GM19238 (cell line): ENCODE measurements around the gene PHKG2.

Source experiments
- DNase-seq: peaks from one replicate; pipeline ENCODE4 v3.0.0; 2011; ENCODE audit warnings: low spot score; ENCODE audit not compliant: insufficient read length

PHKG2 gene

GRCh38 chr16:30773826-30774225 is 25.6 kb downstream of the PHKG2 start:
- no peak for DNase-seq

DNA sequence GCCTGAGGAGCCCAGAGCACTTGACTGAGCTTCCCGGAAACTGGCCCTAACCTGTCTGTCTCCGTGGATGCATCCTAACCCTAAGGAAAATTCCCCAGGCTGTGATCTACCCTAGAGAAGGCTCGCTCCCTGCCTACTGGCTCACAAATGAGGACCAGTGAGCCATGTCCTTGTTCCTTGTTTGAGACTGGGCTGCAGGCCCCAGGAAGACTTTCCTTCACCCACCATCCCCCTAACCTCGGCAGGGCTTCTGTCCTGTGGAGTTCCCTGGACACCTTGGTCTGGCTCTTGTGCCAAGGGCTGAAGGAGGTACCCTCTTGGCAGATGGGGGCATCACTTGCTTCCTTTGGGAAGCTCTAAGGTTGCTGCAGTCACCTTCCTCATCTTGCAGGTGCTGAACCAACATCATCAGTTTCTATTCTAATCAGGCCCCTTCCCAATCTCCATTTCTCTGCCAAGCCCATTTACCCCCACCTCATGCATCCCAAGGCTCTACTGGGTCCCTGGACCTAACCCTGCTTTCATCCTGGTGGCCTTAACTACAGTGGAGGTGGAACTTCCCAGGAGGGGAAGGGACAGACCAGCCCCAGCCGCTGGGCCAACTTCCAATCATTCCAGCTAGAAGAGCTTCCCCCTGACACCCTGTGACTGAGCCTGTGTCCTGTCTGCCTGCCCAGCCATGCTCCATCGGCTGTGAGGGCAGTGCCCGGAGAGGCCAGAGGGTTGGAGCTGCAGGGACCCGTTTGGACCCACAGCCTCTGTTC is 26.3 kb downstream of the PHKG2 start:
- no peak for DNase-seq

DNA sequence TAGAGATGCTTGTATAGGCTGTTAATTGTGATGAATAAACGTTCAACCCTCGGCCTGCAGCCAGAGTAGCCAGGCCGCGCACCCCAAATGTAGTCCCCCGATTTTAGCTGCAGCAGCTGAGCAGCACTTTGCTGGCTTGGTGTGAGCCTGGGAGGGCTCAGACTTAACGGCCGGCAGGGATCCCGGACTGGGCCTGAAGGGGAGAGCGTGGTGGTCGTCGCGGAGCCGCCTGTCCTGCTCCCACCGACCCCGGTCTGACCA is 26.8 kb downstream of the PHKG2 start:
- DNase-seq: no peak

DNA sequence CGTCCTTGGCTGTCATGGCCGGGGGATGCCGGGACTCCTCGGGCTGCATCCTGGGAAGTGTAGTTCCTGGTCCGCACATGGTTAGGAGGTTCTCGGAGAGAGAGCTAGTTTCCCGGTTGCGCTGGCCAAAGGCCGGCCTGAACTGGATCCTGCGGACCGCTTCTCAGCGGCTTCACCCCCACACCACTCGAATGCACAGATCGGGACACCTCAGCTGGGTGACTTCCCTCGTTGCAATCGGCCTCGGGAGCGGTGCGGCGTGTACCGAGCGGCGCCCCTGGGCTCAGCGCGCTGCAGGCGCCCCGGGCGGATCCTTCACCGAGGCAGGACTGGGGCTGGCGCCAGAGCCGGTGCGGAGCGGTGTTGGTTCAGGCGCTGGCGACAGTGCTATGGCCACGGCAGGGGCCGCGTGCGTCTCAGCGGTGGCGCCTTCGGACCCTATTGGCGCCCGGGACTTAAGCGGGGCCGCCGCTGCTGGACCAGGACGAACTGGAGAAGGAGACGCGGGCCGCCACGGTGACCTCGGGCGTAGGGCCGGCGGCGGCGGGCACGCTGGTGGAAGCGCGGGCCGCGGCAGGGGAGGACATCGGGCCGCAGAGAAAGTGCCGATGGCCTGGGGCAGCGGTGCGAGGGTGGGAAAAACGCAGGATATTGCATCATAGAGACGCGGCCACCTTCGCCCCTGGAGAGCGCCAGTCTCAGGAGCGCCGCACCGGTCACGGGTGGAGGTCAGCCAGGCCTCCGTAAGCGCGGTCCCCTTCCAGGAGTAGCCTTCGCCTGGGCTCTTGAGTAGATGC is 27.4 kb downstream of the PHKG2 start:
- DNase-seq: peak; percentile 87

- no peak for DNase-seq
These were observed 29.5 kb downstream of the PHKG2 start for GRCh38 chr16:30777591-30778297.

DNA sequence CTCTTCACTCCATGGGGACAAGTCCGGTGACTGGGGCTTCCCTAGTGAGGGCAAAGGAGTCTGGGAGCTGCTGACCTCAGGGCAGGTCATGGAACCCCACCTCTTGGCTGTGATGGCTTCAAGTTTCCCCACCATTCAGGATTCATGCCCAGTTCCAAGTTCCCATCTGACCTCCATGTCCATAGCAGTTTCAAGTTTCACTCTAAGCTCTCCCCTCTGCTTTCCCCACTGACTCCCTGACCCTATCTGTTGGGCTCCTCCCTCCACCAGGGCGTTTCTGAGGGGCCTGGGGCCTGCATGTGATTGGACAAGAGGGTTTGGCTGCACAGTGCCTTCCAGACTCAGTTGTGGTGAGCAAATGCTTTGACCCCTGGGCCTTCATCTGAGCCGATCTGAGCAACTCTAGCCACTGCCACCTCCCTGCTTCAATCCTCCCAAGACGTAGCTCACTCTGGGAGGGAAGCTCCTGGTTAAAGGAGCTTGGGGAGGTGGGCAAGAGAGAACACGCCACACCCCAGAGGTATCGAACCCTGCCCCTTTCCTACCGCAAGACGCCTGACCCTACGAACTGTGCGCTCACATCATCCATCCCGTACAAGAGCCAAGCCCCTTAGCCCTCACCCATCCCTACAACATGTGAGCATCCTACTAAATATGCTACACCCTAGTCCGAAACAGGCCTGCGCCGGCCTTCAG is 30.5 kb downstream of the PHKG2 start:
- DNase-seq: no peak

DNA sequence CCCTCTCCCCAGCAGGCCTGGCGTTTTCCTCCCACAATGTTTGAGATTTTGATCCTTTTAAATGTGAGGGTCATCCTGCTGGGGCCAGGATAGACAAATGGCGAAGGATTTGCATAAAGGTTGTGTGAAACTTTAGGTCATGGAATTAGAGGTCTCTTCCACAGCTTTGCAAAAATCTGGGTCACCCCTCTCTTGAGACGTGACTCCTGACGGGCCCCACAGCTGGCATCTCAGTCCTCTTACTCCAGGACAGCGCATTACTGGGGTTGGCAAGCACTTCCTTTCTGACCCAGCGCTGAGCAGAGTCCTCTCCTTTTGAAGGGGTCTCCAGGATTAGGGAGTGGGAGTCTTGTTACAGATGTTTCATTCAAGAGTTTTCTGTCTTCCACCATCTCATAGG is 31.4 kb downstream of the PHKG2 start:
- no peak for DNase-seq

DNA sequence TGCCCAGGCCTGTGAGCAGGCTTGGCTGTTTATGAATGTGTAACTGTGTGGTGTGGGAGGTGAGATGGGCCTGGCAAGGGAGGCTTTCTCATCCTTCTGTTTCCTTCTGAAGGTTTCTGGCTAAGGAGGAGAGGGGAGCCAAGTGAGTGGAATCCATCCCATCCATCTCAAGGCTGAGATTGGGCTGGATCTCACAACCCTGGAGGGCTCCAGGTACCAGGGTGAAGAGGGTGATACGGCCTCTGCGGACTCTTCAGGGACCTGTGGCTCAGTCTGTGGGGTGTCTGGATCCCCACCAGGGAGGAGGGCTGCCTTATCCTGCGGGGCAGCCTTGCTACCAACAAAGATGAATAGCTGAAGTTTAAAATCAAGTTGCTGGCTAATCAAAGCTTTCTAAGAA is 31.8 kb downstream of the PHKG2 start:
- no peak for DNase-seq

DNA sequence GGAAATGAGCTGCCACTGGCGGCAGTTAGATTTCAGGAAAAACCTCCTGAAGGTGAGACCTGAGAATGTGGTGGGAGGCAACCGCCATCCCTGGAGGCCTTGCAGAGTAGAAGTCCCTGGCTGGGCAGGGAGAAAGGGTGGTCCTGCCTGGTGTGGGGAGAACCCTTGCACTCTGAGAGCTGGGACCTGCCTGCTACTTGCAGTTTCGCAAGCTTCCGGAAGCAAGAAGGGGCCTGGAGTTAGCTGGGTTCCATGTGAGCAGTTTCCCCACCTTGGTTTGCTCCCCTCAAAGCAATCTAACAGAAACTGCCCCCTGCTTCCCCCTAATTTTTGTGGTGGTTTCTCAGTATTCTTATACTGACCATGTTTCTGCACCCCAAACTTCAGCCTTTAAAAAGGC is 32.3 kb downstream of the PHKG2 start:
- DNase-seq: no peak

- no peak for DNase-seq
These were observed 34.5 kb downstream of the PHKG2 start for GRCh38 chr16:30782486-30783279.

DNA sequence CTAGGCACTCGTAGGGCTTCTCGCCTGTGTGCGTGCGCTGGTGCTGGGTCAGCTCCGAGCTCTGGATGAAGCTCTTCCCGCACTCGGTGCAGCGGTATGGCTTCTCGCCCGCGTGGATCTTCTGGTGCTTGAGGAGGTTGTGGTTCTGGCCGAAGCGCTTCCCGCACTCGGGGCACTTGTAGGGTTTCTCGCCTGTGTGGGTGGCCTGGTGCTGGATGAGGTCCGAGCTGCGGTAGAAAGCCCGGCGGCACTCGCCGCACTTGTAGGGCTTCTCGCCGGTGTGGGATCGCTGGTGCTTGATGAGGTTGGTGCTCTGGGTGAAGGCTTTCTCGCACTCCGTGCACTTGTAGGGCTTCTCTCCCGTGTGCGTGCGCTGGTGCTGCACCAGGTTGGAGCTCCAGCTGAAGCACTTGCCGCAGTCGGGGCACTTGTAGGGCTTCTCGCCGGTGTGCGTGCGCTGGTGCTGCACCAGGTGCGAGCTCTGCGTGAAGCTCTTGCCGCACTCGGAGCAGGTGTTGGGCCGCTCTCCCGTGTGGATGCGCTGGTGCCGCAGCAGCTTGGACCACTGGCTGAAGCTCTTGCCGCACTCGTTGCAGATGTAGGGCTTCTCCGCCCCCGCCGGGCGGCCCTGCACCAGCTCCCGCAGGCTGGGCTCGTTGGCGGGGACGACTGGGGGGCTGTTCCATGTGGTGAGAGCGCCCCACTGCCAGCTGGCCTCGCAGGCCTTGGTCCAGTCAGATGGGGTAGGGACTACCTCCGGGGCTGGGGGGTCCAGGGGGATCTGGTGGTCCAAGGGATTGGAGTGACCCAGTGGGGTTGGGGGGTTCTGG is 35.3 kb downstream of the PHKG2 start:
- no peak for DNase-seq

- no peak for DNase-seq
These were observed 36.0 kb downstream of the PHKG2 start for GRCh38 chr16:30784215-30784614.

GRCh38 chr16:30785126-30786106 is 37.2 kb downstream of the PHKG2 start:
- DNase-seq: no peak

DNA sequence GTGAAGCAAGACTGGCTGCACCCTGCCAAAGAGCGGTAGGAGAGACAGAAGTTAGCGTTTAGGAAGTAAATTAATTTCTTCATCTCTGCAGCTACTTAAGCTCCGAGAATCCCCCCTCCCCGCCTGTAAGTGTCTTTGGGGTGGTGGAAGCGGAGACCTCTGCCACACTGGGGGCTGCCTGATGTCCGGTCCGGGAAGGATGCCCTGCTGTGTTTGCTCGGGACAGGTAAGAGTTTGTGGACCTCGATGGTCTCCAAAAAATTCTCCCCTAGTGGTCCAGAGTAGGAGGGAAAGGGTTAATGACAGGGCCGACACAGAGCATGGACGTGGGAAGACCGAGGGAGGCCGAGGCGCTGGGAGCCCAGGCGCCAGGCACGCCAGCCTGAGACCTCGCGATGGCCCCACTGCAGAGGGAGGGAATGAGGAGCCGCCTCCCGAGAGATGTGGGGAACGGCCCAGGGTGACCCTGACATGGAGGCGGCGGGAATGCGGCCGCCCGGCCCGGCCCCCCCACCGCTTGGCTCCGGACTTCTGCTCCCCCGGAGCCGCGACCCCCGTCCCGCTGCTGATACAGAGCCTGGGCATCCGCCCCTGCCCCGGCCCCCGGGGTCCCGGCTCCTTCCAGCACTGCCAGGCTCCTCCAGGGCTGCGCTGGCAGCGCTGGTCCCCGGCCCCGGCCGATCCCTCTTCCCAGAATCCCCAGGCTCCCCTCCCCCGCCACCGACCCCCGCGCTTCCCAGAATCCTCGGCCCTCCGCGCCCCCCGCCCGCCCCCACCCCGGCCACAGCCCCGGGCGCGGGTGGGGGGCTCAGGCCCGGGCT is 38.1 kb downstream of the PHKG2 start:
- peak; percentile 58 for DNase-seq

DNA sequence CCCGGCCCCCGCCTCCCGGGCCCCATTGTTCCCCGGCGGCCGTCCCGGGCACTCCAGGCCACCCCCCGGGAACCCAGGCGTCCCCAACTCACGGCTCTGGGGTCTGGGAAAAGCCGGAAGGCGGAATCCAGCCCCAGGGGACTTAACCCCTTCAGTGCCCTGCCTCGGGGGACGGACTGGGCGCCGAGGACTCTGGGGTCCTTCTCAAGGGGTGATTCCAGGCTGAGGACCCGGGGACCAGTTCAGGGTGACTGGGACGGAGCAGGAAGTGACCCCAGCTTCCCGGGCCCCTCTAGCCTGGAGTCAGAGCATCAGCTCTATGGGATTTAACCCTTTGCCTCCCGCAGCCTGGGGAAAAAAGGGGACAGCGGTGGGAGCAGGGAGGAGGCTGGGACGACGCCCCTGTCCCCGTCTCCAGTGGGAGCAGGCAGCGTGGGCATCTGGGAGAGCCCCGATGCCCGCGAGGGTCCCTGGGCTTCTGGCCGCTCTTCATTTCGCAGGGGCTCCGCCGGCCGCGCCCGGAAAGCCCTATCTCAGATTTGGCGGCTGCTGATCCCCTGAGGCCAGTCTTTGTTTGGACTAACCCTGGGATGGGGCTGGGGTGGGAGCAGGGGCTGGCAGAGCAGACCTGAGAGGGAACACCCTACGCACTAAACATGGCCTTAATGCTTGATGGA is 38.8 kb downstream of the PHKG2 start, which contains the start of gene ZNF629:
ZNF629 (minus strand) TSS at position 270 of the 677 bp plus-strand sequence. CDS start 2,723 bp downstream, outside the sequence.
- peak; percentile 59 for DNase-seq

DNA sequence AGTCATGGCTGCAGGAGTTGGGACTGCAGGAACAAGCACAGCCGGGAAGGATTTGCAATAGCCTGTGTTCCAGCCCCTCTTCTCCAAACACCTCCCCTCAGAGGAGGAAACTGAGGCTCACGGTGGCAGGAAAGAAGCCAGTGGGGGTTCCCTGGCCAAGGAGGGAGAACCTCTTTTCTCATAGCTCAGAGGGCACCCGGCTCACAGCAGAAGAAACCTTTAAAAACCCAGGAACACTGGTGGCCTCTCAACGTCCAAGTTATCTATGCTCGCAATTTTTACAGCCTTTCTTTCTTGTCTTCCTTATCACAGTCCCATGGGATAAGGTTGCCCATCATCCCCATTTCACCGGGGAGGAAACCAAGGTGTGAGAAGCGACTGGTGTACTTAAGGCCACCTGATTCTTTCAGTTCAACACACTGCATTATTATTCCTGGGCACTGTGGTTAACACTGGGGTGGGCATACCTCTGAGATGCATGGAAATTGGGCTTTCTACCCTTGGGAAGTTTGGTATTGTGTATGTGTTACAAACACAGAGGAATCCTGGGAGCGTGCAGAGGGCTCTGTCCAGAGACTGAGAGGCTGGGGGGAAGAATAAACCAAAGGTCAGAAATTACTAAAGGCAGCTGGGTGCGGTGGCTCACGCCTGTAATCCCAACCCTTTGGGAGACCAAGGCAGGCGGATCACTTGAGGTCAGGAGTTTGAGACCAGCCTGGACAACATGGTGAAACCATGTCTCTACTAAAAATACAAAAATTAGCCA is 39.6 kb downstream of the PHKG2 start:
- DNase-seq: no peak
